Thyroid gland (tissue), 4 donors: ENCODE data around the gene EYS. TPM values are rescaled to one million over a fixed set of nuclear protein-coding genes. Genes with fewer than 3 reads are reported as not detected.

Experiments used
- DNase-seq, 2 donors: peaks; one replicate each; pipeline ENCODE4 v3.0.0-alpha.2; 2019
- H3K27ac ChIP-seq, 3 donors: fragments of 200-600 bp; sonication (generic); 1 replicate in 2 of 3; 2 replicates in 1 of 3; pipeline ENCODE4 v1.5.1; 2016 to 2019; ENCODE audit warnings: mild to moderate bottlenecking in 1 of 3, moderate library complexity in 1 of 3
- H3K27me3 ChIP-seq: fragments of 200-600 bp; sonication (generic); one replicate; pipeline ENCODE4 v1.5.1; 2019
- H3K36me3 ChIP-seq, 2 donors: fragments of 200-600 bp; sonication (generic); one replicate each; pipeline ENCODE4 v1.5.1; 2016 to 2019
- H3K4me1 ChIP-seq, 2 donors: fragments of 200-600 bp; sonication (generic); one replicate each; pipeline ENCODE4 v1.5.1; 2017 to 2019
- H3K4me3 ChIP-seq, 3 donors: fragments of 200-600 bp; sonication (generic); replicated peaks in 1 of 3; 1 replicate in 2 of 3; 2 replicates in 1 of 3; pipeline ENCODE4 v1.5.1; 2016; ENCODE audit warnings: mild to moderate bottlenecking in 1 of 3
- H3K9me3 ChIP-seq: fragments of 200-600 bp; sonication (generic); one replicate; pipeline ENCODE4 v1.5.1; 2017
- CTCF ChIP-seq, 6 experiments: fragments of 200-600 bp in 3 of 6; fragments of 450-650 bp in 3 of 6; sonication (generic) in 3 of 6; IDR thresholded peaks; one replicate each; pipeline ENCODE4 v1.5.1; 2016 to 2019; ENCODE audit warnings: antibody characterized with exemption in 6 of 6, mild to moderate bottlenecking in 2 of 6, inconsistent platforms in 1 of 6, moderate library complexity in 1 of 6
- POLR2A ChIP-seq, 2 donors: fragments of 450-650 bp; IDR thresholded peaks; one replicate each; pipeline ENCODE4 v1.6.1; 2017; ENCODE audit warnings: antibody characterized with exemption in 2 of 2, mild to moderate bottlenecking in 2 of 2, moderate library complexity in 1 of 2
- WGBS, 2 donors: methylation state at CpG; one replicate each; pipeline ENCODE4 v1.1.5; 2017; 5-methylcytosine and 5-hydroxymethylcytosine counted together
- intact Hi-C: fragments of 100-400 bp; cut with DNase I; formaldehyde crosslinking; loops from one replicate; pipeline ENCODE4 v1.15.1; 2023
- total RNA-seq, 4 donors: library from RNA; depleted of rRNA; stranded (reverse); fragments of >200 nt; gene quantifications; one replicate each; pipeline ENCODE4 v1.2.3, GENCODE V29; 2016

EYS gene
- total RNA-seq, 4 donors from 2014 or later = not detected

GRCh38 chr6:64817525-64817924 lies 889.5 kb downstream of the EYS start:
- Histone ChIP-seq H3K9me3 (no peaks in the 10 kb centered on the region), H3K27me3 (no peaks in the 10 kb centered on the region), H3K27ac (no peak overlapping the region), H3K4me1 (no peaks in the 10 kb centered on the region), H3K4me3 (no peak overlapping the region), H3K36me3 (no peaks in the 10 kb centered on the region)
- 82 to 87% methylated on average over 2 of the region's 2 CpGs for WGBS, 2 donors
- no peak for DNase-seq
- intact Hi-C loops = no loop called here
- TF ChIP-seq CTCF (IDR thresholded peaks at IDR 0.05) = no peak
- no peak for TF ChIP-seq POLR2A (IDR thresholded peaks at IDR 0.05)

- H3K27ac ChIP-seq = no peak overlapping the region
- TF ChIP-seq POLR2A (IDR thresholded peaks at IDR 0.05) (no peak), CTCF (IDR thresholded peaks at IDR 0.05) (no peak)
- WGBS, 2 donors = 48 to 54% methylated on average over 2 of the region's 2 CpGs
- no peaks in the 10 kb centered on the region for H3K4me1 ChIP-seq
- no peaks in the 10 kb centered on the region for H3K9me3 ChIP-seq
- H3K27me3 ChIP-seq = no peaks in the 10 kb centered on the region
- H3K36me3 ChIP-seq = no peaks in the 10 kb centered on the region
- DNase-seq = no peak
- intact Hi-C loops = no loop called here
- H3K4me3 ChIP-seq = no peak overlapping the region
These were observed 891.3 kb downstream of the EYS start for GRCh38 chr6:64815718-64816117.

- WGBS, 2 donors = 94 to 96% methylated on average over 4 of the region's 4 CpGs
- Histone ChIP-seq H3K9me3 (no peaks in the 10 kb centered on the region), H3K4me1 (no peaks in the 10 kb centered on the region), H3K27me3 (no peaks in the 10 kb centered on the region), H3K4me3 (no peak overlapping the region), H3K36me3 (no peaks in the 10 kb centered on the region), H3K27ac (no peak overlapping the region)
- TF ChIP-seq CTCF (IDR thresholded peaks at IDR 0.05) (no peak), POLR2A (IDR thresholded peaks at IDR 0.05) (no peak)
- DNase-seq = no peak
- intact Hi-C loops = no loop called here
These were observed 894.9 kb downstream of the EYS start for GRCh38 chr6:64812138-64812537.

GRCh38 chr6:64811119-64811518 lies 895.9 kb downstream of the EYS start:
- 68 to 80% methylated on average over 1 of the region's 1 CpG for WGBS, 2 donors
- no peaks in the 10 kb centered on the region for H3K27me3 ChIP-seq

GRCh38 chr6:64807785-64808184 lies 899.2 kb downstream of the EYS start:
- H3K9me3 ChIP-seq = no peaks in the 10 kb centered on the region
- TF ChIP-seq POLR2A (IDR thresholded peaks at IDR 0.05) (no peak), CTCF (IDR thresholded peaks at IDR 0.05) (no peak)
- 61 to 72% methylated on average over 2 of the region's 2 CpGs for WGBS, 2 donors
- no peak overlapping the region for H3K4me3 ChIP-seq
- H3K4me1 ChIP-seq = no peaks in the 10 kb centered on the region
- no peak overlapping the region for H3K27ac ChIP-seq
- no peaks in the 10 kb centered on the region for H3K27me3 ChIP-seq
- intact Hi-C loops = no loop called here
- H3K36me3 ChIP-seq = no peaks in the 10 kb centered on the region
- DNase-seq = no peak

More at GRCh38 chr6:64811119-64811518, 895.9 kb downstream of the EYS start:
- no peak overlapping the region for H3K27ac ChIP-seq
- no peaks in the 10 kb centered on the region for H3K4me1 ChIP-seq
- no peaks in the 10 kb centered on the region for H3K9me3 ChIP-seq
- intact Hi-C loops = no loop called here
- TF ChIP-seq POLR2A (IDR thresholded peaks at IDR 0.05) (no peak), CTCF (IDR thresholded peaks at IDR 0.05) (no peak)
- no peak for DNase-seq
- no peaks in the 10 kb centered on the region for H3K36me3 ChIP-seq
- H3K4me3 ChIP-seq = no peak overlapping the region
